GM23338 (cell line): ENCODE measurements around the gene MARCHF9.

Source experiments
- EZH2 ChIP-seq: fragments of 200-600 bp; sonication (generic); IDR thresholded peaks from one replicate; pipeline ENCODE4 v1.8.0; 2017; ENCODE audit warnings: antibody characterized with exemption, mild to moderate bottlenecking, low read depth; ENCODE audit not compliant: unreplicated experiment
- EZH2phosphoT487 ChIP-seq: fragments of 200-600 bp; sonication (generic); IDR thresholded peaks from one replicate; pipeline ENCODE4 v1.8.1; 2018; ENCODE audit warnings: antibody characterized with exemption; ENCODE audit not compliant: unreplicated experiment
- POLR2AphosphoS5 ChIP-seq: IDR thresholded peaks from 2 replicates; pipeline ENCODE4 v1.6.1; 2016; ENCODE audit warnings: antibody characterized with exemption, low read depth
- TF ChIP-seq, protein P1 (sequence below), 2 experiments: fragments of 200-600 bp in 1 of 2; sonication (generic) in 1 of 2; conservative IDR thresholded peaks; 2 replicates each; pipeline versions ENCODE4 v1.5.1 to v1.6.1; 2016 to 2017; ENCODE audit warnings: antibody characterized with exemption in 2 of 2, low read depth in 2 of 2, mild to moderate bottlenecking in 2 of 2, moderate library complexity in 1 of 2
- TF ChIP-seq, protein P2 (sequence below): IDR thresholded peaks from 2 replicates; pipeline ENCODE4 v1.6.1; 2016; ENCODE audit warnings: antibody characterized with exemption

DNA sequence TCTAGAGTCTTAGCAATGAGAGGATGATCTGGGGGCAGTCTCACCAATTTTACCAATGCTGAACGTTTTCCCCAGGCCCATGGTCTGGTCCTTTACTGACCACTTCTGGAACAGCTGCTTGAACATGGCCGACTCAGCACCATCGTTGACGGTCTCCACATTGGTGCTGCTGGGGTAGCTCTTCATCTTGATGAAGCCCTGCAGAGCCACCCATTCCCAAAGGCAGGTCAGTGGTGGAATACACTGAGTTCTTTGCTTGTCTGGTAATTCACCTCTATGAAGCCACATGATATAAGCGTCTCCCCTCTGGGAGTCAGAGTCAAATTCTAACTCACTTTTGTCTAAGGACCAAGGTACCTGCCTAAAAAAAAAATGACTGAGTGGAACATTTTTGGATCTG, 53.4 kb downstream of the MARCHF9 start:
- TF ChIP-seq, protein P1, sequence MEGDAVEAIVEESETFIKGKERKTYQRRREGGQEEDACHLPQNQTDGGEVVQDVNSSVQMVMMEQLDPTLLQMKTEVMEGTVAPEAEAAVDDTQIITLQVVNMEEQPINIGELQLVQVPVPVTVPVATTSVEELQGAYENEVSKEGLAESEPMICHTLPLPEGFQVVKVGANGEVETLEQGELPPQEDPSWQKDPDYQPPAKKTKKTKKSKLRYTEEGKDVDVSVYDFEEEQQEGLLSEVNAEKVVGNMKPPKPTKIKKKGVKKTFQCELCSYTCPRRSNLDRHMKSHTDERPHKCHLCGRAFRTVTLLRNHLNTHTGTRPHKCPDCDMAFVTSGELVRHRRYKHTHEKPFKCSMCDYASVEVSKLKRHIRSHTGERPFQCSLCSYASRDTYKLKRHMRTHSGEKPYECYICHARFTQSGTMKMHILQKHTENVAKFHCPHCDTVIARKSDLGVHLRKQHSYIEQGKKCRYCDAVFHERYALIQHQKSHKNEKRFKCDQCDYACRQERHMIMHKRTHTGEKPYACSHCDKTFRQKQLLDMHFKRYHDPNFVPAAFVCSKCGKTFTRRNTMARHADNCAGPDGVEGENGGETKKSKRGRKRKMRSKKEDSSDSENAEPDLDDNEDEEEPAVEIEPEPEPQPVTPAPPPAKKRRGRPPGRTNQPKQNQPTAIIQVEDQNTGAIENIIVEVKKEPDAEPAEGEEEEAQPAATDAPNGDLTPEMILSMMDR (conservative IDR thresholded peaks at IDR 0.05; ENCODE audit: low read depth in 2 of 2), result no peak
- TF ChIP-seq POLR2AphosphoS5 (no peak), EZH2 (no peak), EZH2phosphoT487 (no peak)
- TF ChIP-seq, protein P2, sequence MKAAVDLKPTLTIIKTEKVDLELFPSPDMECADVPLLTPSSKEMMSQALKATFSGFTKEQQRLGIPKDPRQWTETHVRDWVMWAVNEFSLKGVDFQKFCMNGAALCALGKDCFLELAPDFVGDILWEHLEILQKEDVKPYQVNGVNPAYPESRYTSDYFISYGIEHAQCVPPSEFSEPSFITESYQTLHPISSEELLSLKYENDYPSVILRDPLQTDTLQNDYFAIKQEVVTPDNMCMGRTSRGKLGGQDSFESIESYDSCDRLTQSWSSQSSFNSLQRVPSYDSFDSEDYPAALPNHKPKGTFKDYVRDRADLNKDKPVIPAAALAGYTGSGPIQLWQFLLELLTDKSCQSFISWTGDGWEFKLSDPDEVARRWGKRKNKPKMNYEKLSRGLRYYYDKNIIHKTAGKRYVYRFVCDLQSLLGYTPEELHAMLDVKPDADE, result no peak
